GM18861 (cell line): ENCODE results near the gene TMPRSS5.

Experiments used
- ATAC-seq: cut with Tn5 transposase; IDR thresholded peaks from one replicate; pipeline ENCODE4 v1.9.1; 2021; ENCODE audit not compliant: unreplicated experiment

TMPRSS5 gene

GRCh38 chr11:113670149-113670830 is 35.8 kb downstream of the TMPRSS5 start:
- no peak for ATAC-seq

GRCh38 chr11:113668255-113668654 is 37.9 kb downstream of the TMPRSS5 start:
- no peak for ATAC-seq

- no peak for ATAC-seq
Measured at GRCh38 chr11:113667801-113668200, 38.3 kb downstream of the TMPRSS5 start.

- ATAC-seq = no peak
Measured at GRCh38 chr11:113666584-113666983, 39.5 kb downstream of the TMPRSS5 start.

- ATAC-seq = no peak
Measured at GRCh38 chr11:113664981-113665710, 41.0 kb downstream of the TMPRSS5 start.

GRCh38 chr11:113664069-113664980 is 41.8 kb downstream of the TMPRSS5 start:
- ATAC-seq = no peak

GRCh38 chr11:113663567-113663966 is 42.5 kb downstream of the TMPRSS5 start:
- no peak for ATAC-seq

GRCh38 chr11:113655771-113656170 is 50.3 kb downstream of the TMPRSS5 start:
- no peak for ATAC-seq

- ATAC-seq = no peak
Measured at GRCh38 chr11:113651023-113651422, 55.1 kb downstream of the TMPRSS5 start.

- no peak for ATAC-seq
Measured at GRCh38 chr11:113649311-113649710, 56.8 kb downstream of the TMPRSS5 start.

- ATAC-seq = no peak
Measured at GRCh38 chr11:113647856-113648255, 58.3 kb downstream of the TMPRSS5 start.

- ATAC-seq = no peak
Measured at GRCh38 chr11:113647108-113647507, 59.0 kb downstream of the TMPRSS5 start.

- ATAC-seq = no peak
Measured at GRCh38 chr11:113645593-113646349, 60.3 kb downstream of the TMPRSS5 start.

GRCh38 chr11:113644605-113645004 is 61.5 kb downstream of the TMPRSS5 start:
- ATAC-seq = no peak

- no peak for ATAC-seq
Measured at GRCh38 chr11:113643701-113644100, 62.4 kb downstream of the TMPRSS5 start.

GRCh38 chr11:113643006-113643585 is 63.0 kb downstream of the TMPRSS5 start:
- ATAC-seq = no peak

- ATAC-seq = no peak
Measured at GRCh38 chr11:113642090-113642489, 64.0 kb downstream of the TMPRSS5 start.

- ATAC-seq = no peak
Measured at GRCh38 chr11:113638376-113638775, 67.7 kb downstream of the TMPRSS5 start.

GRCh38 chr11:113637636-113638035 is 68.5 kb downstream of the TMPRSS5 start:
- ATAC-seq = no peak
